Activated CD8-positive, alpha-beta memory T cell treated with anti-CD3 and anti-CD28 coated beads, Interleukin-2, amount 10 ng/mL, durations not matched to agents 7 days and 5 days (primary cell): ENCODE results near the gene APCDD1L. TPM values are rescaled to one million over a fixed set of nuclear protein-coding genes. Genes with fewer than 3 reads are reported as not detected.
"Not testable (repeated sequence)": the region's sequence is repeated elsewhere in the genome, so short reads cannot be mapped to it uniquely, and the experiment has no call there.

Experiments used
- ATAC-seq: fragments of 150-1000 bp; cut with Tn5 transposase; one replicate; pipeline ENCODE4 v1.10.0; 2021; ENCODE audit warnings: moderate library complexity
- CTCF ChIA-PET: fragments of 350-600 bp; sonication (Branson Sonifier 250); formaldehyde crosslinking; loops from one replicate; lab custom pipeline; 2021; ENCODE audit warnings: antibody characterized with exemption; lab: Charles Lee
- DNase-seq: peaks from one replicate; pipeline ENCODE4 v3.0.0-alpha.2; 2020
- H3K27ac Mint-ChIP-seq: one replicate; pipeline ENCODE4 v1.8.0; 2021; ENCODE audit warnings: mild to moderate bottlenecking, mixed read lengths
- H3K27me3 Mint-ChIP-seq: one replicate; pipeline ENCODE4 v1.8.0; 2021; ENCODE audit warnings: mixed read lengths
- H3K36me3 Mint-ChIP-seq: one replicate; pipeline ENCODE4 v1.8.0; 2021; ENCODE audit warnings: mild to moderate bottlenecking, mixed read lengths
- H3K4me1 Mint-ChIP-seq: one replicate; pipeline ENCODE4 v1.8.0; 2021; ENCODE audit warnings: mixed read lengths
- H3K4me3 Mint-ChIP-seq: one replicate; pipeline ENCODE4 v1.8.0; 2021; ENCODE audit warnings: mild to moderate bottlenecking, moderate library complexity, mixed read lengths
- H3K9me3 Mint-ChIP-seq: one replicate; pipeline ENCODE4 v1.8.0; 2022; ENCODE audit warnings: low read depth, mixed read lengths
- total RNA-seq, 2 experiments: library from RNA; stranded (reverse); gene quantifications; one replicate each; pipeline ENCODE4 v1.2.3, GENCODE V29; 2021

The APCDD1L gene
- total RNA-seq, 2 experiments from 2014 or later = not detected

GRCh38 chr20:58514321-58515232 is 622 bp downstream of the APCDD1L start:
- ATAC-seq (no peak), DNase-seq (no peak)
- Mint-ChIP-seq H3K9me3 (no peaks in the 10 kb centered on the region), H3K4me3 (no peak overlapping the region), H3K27me3 (peaks cover 47% of the 10 kb centered on the region), H3K36me3 (no peaks in the 10 kb centered on the region), H3K4me1 (no peaks in the 10 kb centered on the region), H3K27ac (no peak overlapping the region)
- CTCF ChIA-PET = no interaction called here

- Mint-ChIP-seq H3K9me3 (no peaks in the 10 kb centered on the region), H3K27ac (no peak overlapping the region), H3K27me3 (peaks cover 47% of the 10 kb centered on the region), H3K36me3 (no peaks in the 10 kb centered on the region), H3K4me1 (no peaks in the 10 kb centered on the region), H3K4me3 (no peak overlapping the region)
- DNase-seq (no peak), ATAC-seq (no peak)
- CTCF ChIA-PET = no interaction called here
Measured at GRCh38 chr20:58513580-58514285, 1.5 kb downstream of the APCDD1L start.

GRCh38 chr20:58512808-58513552 is 2.2 kb downstream of the APCDD1L start:
- Mint-ChIP-seq H3K4me1 (no peaks in the 10 kb centered on the region), H3K27ac (no peak overlapping the region), H3K9me3 (no peaks in the 10 kb centered on the region), H3K36me3 (no peaks in the 10 kb centered on the region), H3K4me3 (no peak overlapping the region), H3K27me3 (peaks cover 47% of the 10 kb centered on the region)
- DNase-seq = no peak
- CTCF ChIA-PET = no interaction called here
- no peak for ATAC-seq

GRCh38 chr20:58511861-58512260 is 3.3 kb downstream of the APCDD1L start:
- peaks cover 42% of the 10 kb centered on the region for H3K27me3 Mint-ChIP-seq
- CTCF ChIA-PET = no interaction called here
- no peak overlapping the region for H3K27ac Mint-ChIP-seq
- H3K9me3 Mint-ChIP-seq = peaks cover 2% of the 10 kb centered on the region
- ATAC-seq (no peak), DNase-seq (no peak)
- no peak overlapping the region for H3K4me3 Mint-ChIP-seq
- H3K36me3 Mint-ChIP-seq = no peaks in the 10 kb centered on the region
- no peaks in the 10 kb centered on the region for H3K4me1 Mint-ChIP-seq

- CTCF ChIA-PET = no interaction called here
- Mint-ChIP-seq H3K4me3 (no peak overlapping the region), H3K36me3 (no peaks in the 10 kb centered on the region), H3K27ac (no peak overlapping the region), H3K9me3 (peaks cover 4% of the 10 kb centered on the region), H3K27me3 (peaks cover 39% of the 10 kb centered on the region), H3K4me1 (no peaks in the 10 kb centered on the region)
- ATAC-seq (no peak), DNase-seq (no peak)
Measured at GRCh38 chr20:58511364-58511763, 3.8 kb downstream of the APCDD1L start.

- H3K27me3 Mint-ChIP-seq = peaks cover 35% of the 10 kb centered on the region
Measured at GRCh38 chr20:58510921-58511320, 4.3 kb downstream of the APCDD1L start.

GRCh38 chr20:58508762-58509395 is 6.3 kb downstream of the APCDD1L start:
- H3K4me1 Mint-ChIP-seq = no peaks in the 10 kb centered on the region
- DNase-seq (no peak), ATAC-seq (no peak)
- no peak overlapping the region for H3K27ac Mint-ChIP-seq
- H3K36me3 Mint-ChIP-seq = no peaks in the 10 kb centered on the region
- CTCF ChIA-PET = no interaction called here
- H3K27me3 Mint-ChIP-seq = peaks cover 21% of the 10 kb centered on the region
- H3K4me3 Mint-ChIP-seq = no peak overlapping the region
- peaks cover 7% of the 10 kb centered on the region for H3K9me3 Mint-ChIP-seq

More at GRCh38 chr20:58510921-58511320, 4.3 kb downstream of the APCDD1L start:
- Mint-ChIP-seq H3K9me3 (peaks cover 4% of the 10 kb centered on the region), H3K27ac (no peak overlapping the region), H3K36me3 (no peaks in the 10 kb centered on the region), H3K4me3 (no peak overlapping the region), H3K4me1 (no peaks in the 10 kb centered on the region)
- DNase-seq = no peak
- CTCF ChIA-PET = no interaction called here
- no peak for ATAC-seq

- H3K27me3 Mint-ChIP-seq, H3K9me3 Mint-ChIP-seq, CTCF ChIA-PET, ATAC-seq, H3K4me3 Mint-ChIP-seq, H3K36me3 Mint-ChIP-seq, H3K4me1 Mint-ChIP-seq, DNase-seq, H3K27ac Mint-ChIP-seq: not testable (repeated sequence)
Measured at GRCh38 chr20:58506999-58507398, 8.2 kb downstream of the APCDD1L start.

- Mint-ChIP-seq H3K9me3 (peaks cover 10% of the 10 kb centered on the region), H3K27ac (no peak overlapping the region), H3K36me3 (no peaks in the 10 kb centered on the region), H3K27me3 (no peaks in the 10 kb centered on the region), H3K4me1 (no peaks in the 10 kb centered on the region), H3K4me3 (no peak overlapping the region)
- no peak for ATAC-seq
- CTCF ChIA-PET = no interaction called here
- DNase-seq = no peak
Measured at GRCh38 chr20:58504566-58504965, 10.6 kb downstream of the APCDD1L start.

- Mint-ChIP-seq H3K4me3 (no peak overlapping the region), H3K9me3 (peaks cover 10% of the 10 kb centered on the region), H3K4me1 (no peaks in the 10 kb centered on the region), H3K27ac (no peak overlapping the region), H3K36me3 (no peaks in the 10 kb centered on the region), H3K27me3 (no peaks in the 10 kb centered on the region)
- no peak for DNase-seq
- ATAC-seq = no peak
- CTCF ChIA-PET = interaction anchor here (1.4 kb wide), 1 partner anchor 10 kb away, joined by 3 read pairs; no protein-coding TSS in a partner anchor
Measured at GRCh38 chr20:58503668-58504067, 11.5 kb downstream of the APCDD1L start.

GRCh38 chr20:58500256-58500655 is 14.9 kb downstream of the APCDD1L start:
- Mint-ChIP-seq H3K36me3 (no peaks in the 10 kb centered on the region), H3K9me3 (peaks cover 2% of the 10 kb centered on the region), H3K4me1 (no peaks in the 10 kb centered on the region), H3K27me3 (no peaks in the 10 kb centered on the region), H3K27ac (no peak overlapping the region), H3K4me3 (no peak overlapping the region)
- DNase-seq (no peak), ATAC-seq (no peak)
- CTCF ChIA-PET = no interaction called here

- Mint-ChIP-seq H3K27ac (no peak overlapping the region), H3K27me3 (no peaks in the 10 kb centered on the region), H3K4me1 (no peaks in the 10 kb centered on the region), H3K4me3 (no peak overlapping the region), H3K9me3 (peaks cover 2% of the 10 kb centered on the region), H3K36me3 (no peaks in the 10 kb centered on the region)
- no peak for ATAC-seq
- CTCF ChIA-PET = no interaction called here
- no peak for DNase-seq
Measured at GRCh38 chr20:58498470-58499068, 16.6 kb downstream of the APCDD1L start.
